Renal cortex interstitium (tissue), 11 donors: ENCODE measurements around the gene ZNF750. TPM values are rescaled to one million over a fixed set of nuclear protein-coding genes. Genes with fewer than 3 reads are reported as not detected.
A peak's percentile ranks its signal among the peaks of the same experiment; 100 is the strongest.

Experiments used
- DNase-seq, 11 donors: peaks; one replicate each; pipeline ENCODE4 v3.0.0-alpha.2; 2013; ENCODE audit warnings: low read depth in 9 of 11, low spot score in 4 of 11; ENCODE audit errors: extremely low read depth in 1 of 11
- polyA plus RNA-seq, 3 donors: library from polyadenylated mRNA; unstranded; fragments of 120-200 nt; gene quantifications; one replicate each; pipeline ENCODE4 v1.2.1, GENCODE V29; 2013; ENCODE audit not compliant: insufficient read length in 3 of 3

ZNF750 gene
- polyA plus RNA-seq, 3 donors = 1.6 to 2.0 (median 1.8) TPM

GRCh38 chr17:82863383-82863940, 23.6 kb upstream of the ZNF750 start:
- no peak for DNase-seq

- no peak for DNase-seq
Measured at GRCh38 chr17:82862737-82863382, 23.0 kb upstream of the ZNF750 start.

DNA sequence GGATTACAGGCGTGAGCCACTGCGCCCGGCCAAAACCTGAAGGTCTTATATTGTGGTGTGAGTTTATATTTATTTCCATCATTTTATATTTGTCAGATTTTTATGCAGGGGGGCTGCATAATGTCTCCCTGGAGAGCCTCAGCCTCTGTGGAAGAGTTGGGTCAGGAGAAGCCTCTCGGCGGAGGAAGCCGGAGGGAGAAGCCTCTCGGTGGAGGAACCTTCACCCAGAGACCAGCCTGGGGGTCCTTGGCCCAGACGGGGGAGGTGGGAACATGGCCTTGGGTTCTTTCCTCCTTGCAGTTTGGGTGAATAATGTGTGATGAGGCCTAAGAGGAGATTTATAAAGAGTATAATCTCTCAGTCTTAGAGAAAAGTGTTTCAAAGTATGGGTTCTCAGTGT, 22.4 kb upstream of the ZNF750 start:
- no peak for DNase-seq

- no peak for DNase-seq
Measured at GRCh38 chr17:82861393-82861775, 21.6 kb upstream of the ZNF750 start.

GRCh38 chr17:82860606-82861392, 21.0 kb upstream of the ZNF750 start:
- no peak for DNase-seq

DNA sequence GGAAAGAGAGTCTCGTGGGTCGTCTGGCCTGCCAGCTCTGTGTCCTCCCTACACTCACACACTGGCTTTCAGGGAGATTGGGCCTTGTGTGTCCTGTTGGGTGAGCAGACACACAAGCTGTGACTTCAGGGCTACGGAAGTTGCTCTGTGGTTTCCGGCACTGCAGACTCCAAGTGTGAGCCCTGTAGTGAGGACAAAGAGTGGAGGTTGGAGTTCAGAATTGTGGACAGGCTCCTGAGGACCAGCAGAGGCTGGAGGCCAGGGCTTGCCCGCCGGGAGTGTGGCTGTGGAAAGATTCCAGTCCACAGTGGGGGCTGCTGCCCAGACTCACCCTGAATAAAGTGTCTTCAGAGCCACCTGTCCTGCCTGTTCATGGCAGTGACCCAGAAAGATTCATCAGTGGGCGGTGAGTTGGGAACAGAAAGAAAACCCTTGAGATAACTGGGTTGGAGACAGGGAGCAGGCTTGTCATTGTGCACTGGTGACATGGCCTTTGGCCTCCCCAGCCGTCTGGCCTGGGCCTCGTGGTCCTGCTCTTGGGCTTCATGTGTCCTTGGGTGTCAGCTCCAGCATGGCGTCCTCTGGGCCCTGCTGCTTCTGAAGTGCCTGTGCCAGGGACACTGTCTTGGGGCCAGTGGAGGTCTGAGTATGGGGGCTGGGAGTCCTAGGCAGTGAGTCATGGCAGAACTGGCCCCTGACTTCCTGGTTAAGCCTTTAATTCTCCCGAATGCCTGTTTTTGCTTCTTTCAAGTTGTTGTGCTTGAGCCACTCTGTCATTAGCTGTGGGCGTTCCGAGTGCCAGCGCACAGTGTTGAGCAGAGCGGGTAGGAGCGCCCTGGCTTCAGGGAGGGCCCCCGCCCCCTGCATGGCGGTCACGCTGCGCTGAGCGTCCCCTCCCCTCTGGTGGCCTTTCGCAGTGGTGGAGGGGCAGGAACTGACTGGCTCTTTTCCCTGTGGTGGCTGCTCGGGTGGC, 19.9 kb upstream of the ZNF750 start:
- DNase-seq = peak in 9 of 11 donors; percentile 66 to 85 (median 76)

DNA sequence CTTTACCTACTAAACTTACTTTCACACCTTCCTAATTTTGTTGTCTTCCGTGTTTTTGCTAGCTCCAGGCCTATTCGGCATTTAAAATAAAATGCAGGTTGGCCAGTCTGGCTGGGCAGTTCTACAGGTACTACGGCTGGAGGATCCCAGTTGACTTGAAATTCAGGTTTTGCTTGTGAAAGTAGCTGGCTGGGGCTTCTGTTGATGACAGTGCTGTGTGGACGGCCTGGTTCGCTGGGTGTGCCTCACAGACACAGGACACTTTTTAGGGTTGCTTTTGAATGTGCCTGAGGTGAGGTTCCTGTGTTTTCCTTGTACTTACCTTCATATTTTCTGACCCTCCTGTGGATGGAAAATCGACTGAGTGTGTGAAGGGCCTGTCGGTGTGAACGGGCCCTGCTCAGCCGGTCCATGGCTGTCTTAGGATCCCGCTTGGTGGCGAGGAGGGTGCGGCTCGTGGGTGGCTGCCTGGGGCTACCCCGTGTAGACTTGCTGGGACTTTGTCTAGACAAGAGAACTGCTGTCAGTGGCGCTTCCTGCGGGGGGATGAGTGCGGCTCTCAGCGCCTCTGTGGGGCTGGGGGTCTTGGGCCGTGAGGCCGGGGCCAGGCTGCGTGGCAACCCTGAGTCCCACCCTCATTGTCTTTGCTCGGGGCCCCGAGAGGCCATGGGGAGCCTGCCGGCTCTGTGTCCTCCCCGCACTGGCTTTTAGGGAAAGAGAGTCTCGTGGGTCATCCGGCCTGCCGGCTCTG, 18.7 kb upstream of the ZNF750 start:
- DNase-seq = no peak

DNA sequence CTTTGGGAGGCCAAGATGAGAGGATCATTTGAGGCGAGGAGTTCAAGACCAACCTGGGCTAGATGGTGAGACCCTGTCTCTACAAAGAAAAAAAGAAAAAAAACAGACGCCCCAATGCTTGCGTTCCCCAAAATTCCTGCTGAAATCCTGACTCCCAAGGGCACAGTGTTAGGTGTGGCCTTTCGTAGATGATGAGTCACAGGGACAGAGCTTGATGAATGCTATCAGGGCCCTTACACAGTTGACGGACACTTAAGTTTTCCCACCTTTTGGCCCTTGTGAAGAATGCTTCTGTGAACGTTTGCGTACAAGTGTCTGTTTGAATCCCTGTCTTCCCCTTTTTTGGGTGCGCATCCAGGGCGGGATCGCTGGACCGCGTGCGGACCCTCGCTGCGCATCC, 16.5 kb upstream of the ZNF750 start:
- no peak for DNase-seq

- no peak for DNase-seq
Measured at GRCh38 chr17:82854226-82854625, 14.4 kb upstream of the ZNF750 start.

- no peak for DNase-seq
Measured at GRCh38 chr17:82851381-82851780, 11.6 kb upstream of the ZNF750 start.

DNA sequence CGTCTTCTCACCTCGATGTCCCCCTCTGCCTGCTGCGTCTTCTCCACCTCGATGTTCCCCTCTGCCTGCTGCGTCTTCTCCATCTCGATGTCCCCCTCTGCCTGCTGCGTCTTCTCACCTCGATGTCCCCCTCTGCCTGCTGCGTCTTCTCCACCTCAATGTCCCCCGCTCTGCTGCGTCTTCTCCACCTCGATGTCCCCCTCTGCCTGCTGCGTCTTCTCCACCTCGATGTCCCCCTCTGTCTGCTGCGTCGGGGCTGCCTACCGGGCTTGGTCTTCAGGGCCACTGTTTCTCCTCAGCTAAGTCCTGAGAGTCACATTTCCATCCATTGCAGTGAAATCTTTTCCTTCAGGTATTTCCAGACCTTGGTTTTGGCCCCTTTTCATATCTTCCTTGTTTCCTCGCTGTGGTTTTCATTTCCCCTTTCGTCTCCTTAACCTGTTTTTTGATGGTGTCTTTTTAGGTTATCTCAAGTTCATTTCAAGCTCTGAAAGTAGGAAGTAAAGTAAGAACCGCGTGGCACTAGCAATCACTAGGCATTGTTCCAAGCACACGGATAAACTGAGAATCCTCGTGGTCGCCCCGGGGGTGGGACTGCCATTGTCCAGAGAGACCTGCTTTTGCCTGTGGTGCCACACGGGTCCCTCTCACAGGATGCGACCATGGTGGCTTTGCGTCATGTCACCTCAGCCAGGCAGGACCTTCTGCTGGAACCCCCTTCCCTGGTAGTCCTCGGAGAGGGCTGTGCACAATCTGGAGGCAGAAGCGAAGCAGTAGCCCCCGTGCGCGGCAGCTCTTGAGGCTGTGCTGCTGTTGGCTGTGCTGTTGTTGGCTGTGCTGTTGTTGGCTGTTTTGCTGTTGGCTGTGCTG, 9.5 kb upstream of the ZNF750 start:
- DNase-seq = no peak

DNA sequence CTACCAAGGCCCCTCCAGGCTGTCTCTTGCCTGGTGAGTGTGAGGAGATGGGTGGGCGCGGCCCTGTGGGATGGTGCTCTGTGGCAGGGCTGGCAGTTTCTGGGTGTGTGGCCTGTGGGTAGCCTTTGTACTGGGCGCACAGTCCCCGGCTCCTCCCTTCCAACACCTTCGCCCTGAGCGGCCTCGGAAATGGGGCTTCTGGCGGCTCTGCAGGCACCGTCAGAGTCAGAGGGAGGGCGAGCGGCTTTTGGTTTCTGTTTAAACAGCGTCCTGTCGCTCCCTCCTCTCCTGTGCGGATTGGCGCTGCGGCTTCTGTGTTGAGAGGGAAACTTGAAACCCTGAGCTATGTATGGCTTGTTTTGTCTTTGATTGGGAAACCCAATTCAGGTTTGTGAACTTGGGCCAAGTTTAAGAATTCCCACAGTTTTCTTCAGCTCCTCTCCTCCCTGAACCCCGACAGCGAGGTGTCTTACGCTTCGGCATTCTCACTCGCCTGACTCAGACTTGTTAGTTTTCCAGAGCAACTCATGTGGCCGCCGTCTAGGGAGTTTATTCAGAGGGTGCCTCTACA, 8.3 kb upstream of the ZNF750 start:
- DNase-seq = no peak

DNA sequence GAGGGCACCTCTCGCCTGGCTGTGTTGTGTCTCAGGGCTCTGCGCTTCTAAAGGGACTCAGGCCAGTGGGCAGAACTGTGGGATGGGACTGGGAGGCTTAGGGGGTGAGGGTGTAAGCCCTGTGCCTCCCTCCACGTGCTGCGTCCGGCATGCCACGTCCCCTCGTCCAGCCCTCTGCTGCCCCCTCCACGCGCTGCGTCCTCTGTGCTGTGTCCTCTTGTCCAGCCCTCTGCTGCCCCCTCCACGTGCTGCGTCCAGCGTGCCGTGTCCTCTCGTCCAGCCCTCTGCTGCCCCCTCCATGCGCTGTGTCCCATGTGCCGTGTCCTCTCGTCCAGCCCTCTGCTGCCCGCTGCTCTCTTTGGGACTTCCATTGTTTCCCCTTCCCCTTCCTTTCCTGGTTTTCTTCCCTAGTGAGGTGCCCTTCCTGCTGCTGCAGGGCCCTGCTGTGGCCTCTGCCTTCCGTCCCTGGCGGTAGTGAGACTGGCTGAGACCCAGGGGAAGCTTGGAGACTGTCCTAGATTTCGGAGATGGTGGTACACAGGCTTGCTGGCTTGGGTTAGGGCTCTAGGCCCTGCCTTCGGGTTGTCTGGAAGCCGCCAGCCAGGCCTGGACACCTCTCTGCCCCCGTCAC, 6.4 kb upstream of the ZNF750 start:
- no peak for DNase-seq

DNA sequence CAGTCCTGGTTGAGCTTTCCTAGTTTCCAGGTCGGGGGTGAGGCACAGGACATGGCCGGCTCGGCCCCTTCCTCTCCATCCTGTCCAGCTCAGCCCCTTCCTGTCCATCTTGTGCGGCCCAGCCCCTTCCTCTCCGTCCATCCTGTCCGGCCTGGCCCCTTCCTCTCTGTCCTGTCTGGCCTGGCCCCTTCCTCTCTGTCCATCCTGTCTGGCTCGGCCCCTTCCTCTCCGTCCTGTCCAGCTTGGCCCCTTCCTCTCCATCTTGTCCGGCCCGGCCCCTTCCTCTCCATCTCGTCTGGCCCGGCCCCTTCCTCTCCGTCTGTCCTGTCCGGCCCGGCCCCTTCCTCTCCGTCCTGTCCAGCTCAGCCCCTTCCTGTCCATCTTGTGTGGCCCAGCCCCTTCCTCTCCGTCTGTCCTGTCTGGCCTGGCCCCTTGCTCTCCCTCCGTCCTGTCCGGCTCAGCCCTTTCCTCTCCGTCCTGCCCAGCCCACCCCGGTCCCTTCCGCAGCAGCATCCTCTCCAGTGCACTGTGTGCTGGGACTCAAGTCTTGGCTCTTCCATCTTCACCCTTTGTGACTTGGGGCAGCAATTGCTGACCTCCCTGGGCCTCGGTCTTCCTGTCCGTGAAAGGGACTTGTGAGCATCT, 5.5 kb upstream of the ZNF750 start:
- peak in 2 of 11 donors; percentile 59 to 72 for DNase-seq

DNA sequence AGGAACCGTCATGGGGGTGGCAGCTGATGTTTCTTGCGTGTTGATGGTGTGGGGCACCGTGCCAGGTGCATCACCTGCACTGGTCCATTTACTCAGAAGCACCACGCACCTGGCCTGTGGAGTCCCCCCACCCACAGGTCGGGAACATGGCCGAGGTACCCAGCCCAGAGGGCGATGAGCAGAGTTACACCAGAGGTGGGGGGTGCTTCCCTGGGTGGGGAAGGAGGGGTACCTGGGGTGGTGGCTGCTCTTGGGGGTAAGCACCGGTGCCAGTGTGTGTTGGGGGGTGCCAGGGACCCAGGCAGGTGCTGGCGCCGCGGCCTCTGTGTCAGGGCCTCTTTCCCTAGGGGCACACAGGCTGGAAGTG, 5.0 kb upstream of the ZNF750 start:
- no peak for DNase-seq

DNA sequence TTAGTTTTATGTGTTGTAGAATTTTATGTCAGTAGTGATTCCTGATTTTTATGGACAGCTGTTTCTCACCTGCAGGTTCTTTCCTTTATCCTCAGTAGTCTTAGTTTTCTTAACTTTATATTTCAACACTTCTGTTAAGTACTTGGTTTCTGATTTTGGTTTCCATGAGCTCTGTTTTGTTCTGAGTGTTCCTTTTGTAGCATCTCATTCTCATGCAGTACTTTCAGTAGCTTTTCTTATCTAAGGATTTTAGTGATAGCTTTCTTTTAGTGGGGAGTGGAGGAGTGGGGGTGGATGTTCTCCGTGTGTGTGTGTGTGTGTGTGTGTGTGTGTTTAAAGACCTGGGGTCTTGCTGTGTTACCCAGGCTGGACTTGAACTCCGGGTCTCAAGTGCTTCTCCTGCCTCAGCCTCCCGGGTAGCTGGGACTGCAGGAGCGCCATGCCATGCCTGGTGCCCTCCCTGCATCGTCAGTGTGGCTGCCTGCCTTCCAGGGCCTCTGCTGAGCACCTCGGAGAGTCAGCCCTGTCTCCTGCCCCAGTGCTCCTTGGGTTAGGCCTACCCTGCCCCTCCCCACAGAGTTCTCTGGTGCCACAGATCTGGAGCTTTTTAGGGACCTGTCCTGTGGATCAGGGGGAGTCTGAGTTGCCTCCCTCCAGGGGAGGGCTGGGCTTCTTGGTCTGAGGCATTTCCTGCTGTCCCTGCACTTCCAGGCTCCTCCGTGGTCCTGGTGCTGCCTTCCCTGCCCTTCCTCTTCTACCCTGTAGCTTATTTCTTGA, 4.3 kb upstream of the ZNF750 start:
- DNase-seq = no peak
